Epidermal melanocyte (primary cell): ENCODE results near the gene LTBP1.
"Not testable (repeated sequence)": the region's sequence is repeated elsewhere in the genome, so short reads cannot be mapped to it uniquely, and the experiment has no call there.

Experiments
- DNase-seq: peaks from one replicate; pipeline ENCODE4 v3.0.0; 2011; ENCODE audit warnings: low spot score; ENCODE audit not compliant: insufficient read length

LTBP1 gene

GRCh38 chr2:33038230-33038629, 91.5 kb downstream of the LTBP1 start:
- no peak for DNase-seq

- no peak for DNase-seq
These were observed 92.0 kb downstream of the LTBP1 start for GRCh38 chr2:33038799-33039198.

- DNase-seq = no peak
These were observed 93.8 kb downstream of the LTBP1 start for GRCh38 chr2:33040541-33040940.

GRCh38 chr2:33042265-33042664, 95.5 kb downstream of the LTBP1 start:
- no peak for DNase-seq

- no peak for DNase-seq
These were observed 96.1 kb downstream of the LTBP1 start for GRCh38 chr2:33042819-33043218.

- DNase-seq = no peak
These were observed 101.2 kb downstream of the LTBP1 start for GRCh38 chr2:33047939-33048338.

- peak; percentile 35 for DNase-seq
These were observed 105.0 kb downstream of the LTBP1 start for GRCh38 chr2:33051586-33052360.

- DNase-seq = no peak
These were observed 105.6 kb downstream of the LTBP1 start for GRCh38 chr2:33052361-33052735.

GRCh38 chr2:33052795-33053194, 106.0 kb downstream of the LTBP1 start:
- not testable (repeated sequence) for DNase-seq

- DNase-seq = no peak
These were observed 109.4 kb downstream of the LTBP1 start for GRCh38 chr2:33056170-33056569.

GRCh38 chr2:33057307-33058028, 110.7 kb downstream of the LTBP1 start:
- DNase-seq = not testable (repeated sequence)

GRCh38 chr2:33058716-33059470, 112.1 kb downstream of the LTBP1 start:
- DNase-seq = no peak

GRCh38 chr2:33059471-33060156, 112.9 kb downstream of the LTBP1 start:
- no peak for DNase-seq

- no peak for DNase-seq
These were observed 113.7 kb downstream of the LTBP1 start for GRCh38 chr2:33060405-33060804.

GRCh38 chr2:33062665-33063250, 116.0 kb downstream of the LTBP1 start:
- DNase-seq = no peak

GRCh38 chr2:33064349-33064801, 117.6 kb downstream of the LTBP1 start:
- DNase-seq = no peak

GRCh38 chr2:33067598-33067997, 120.8 kb downstream of the LTBP1 start:
- no peak for DNase-seq

GRCh38 chr2:33068261-33068660, 121.5 kb downstream of the LTBP1 start:
- no peak for DNase-seq

- DNase-seq = peak; percentile 64
These were observed 123.3 kb downstream of the LTBP1 start for GRCh38 chr2:33069894-33070651.

GRCh38 chr2:33071591-33071990, 124.8 kb downstream of the LTBP1 start:
- DNase-seq = no peak
